Colonic mucosa (tissue), 4 donors: Measurements from ENCODE around the gene PLRG1. TPM values are rescaled to one million over a fixed set of nuclear protein-coding genes. Genes with fewer than 3 reads are reported as not detected.

ENCODE experiments used
- DNase-seq: peaks from one replicate; pipeline ENCODE4 v3.0.0-alpha.2; 2020
- H3K27ac ChIP-seq: fragments of 200-600 bp; one replicate; pipeline ENCODE4 v1.8.0; 2021
- H3K27me3 ChIP-seq: fragments of 200-600 bp; one replicate; pipeline ENCODE4 v1.8.0; 2021
- H3K36me3 ChIP-seq: fragments of 200-600 bp; one replicate; pipeline ENCODE4 v1.8.0; 2021
- H3K4me1 ChIP-seq: fragments of 200-600 bp; one replicate; pipeline ENCODE4 v1.8.0; 2021; ENCODE audit warnings: mild to moderate bottlenecking
- H3K4me3 ChIP-seq: fragments of 200-600 bp; one replicate; pipeline ENCODE4 v1.8.0; 2021
- H3K9ac ChIP-seq, 2 donors: one replicate each; pipeline ENCODE4 v1.7.0; 2013; ENCODE audit warnings: control low read depth in 2 of 2, low read depth in 2 of 2, low read length in 2 of 2
- H3K9me3 ChIP-seq: fragments of 200-600 bp; one replicate; pipeline ENCODE4 v1.8.0; 2021
- intact Hi-C: fragments of 100-400 bp; cut with DNase I; formaldehyde crosslinking; loops from one replicate; pipeline ENCODE4 v1.14.1; 2022
- total RNA-seq, 2 donors: library from RNA; stranded (reverse); fragmentation: NEBNext Ultra II Directional in 1 of 2; extraction: Animal tissue kit (Norgen Biotek cat#: 25700) in 1 of 2; gene quantifications; one replicate each; pipeline ENCODE4 v1.2.1, GENCODE V29; 2021
- TF ChIP-seq, protein P1 (sequence below): fragments of 200-600 bp; IDR thresholded peaks from one replicate; pipeline ENCODE4 v1.8.0; 2022; ENCODE audit warnings: antibody characterized with exemption, mild to moderate bottlenecking
- donor health status: healthy.
- donor health status: DM: no; HTN: no; CAD: no.
- donor health status: DM: no; HTN: no; CAD: no.

The PLRG1 gene
- total RNA-seq, 2 donors from 2014 or later = 60.4 to 74.3 TPM

DNA sequence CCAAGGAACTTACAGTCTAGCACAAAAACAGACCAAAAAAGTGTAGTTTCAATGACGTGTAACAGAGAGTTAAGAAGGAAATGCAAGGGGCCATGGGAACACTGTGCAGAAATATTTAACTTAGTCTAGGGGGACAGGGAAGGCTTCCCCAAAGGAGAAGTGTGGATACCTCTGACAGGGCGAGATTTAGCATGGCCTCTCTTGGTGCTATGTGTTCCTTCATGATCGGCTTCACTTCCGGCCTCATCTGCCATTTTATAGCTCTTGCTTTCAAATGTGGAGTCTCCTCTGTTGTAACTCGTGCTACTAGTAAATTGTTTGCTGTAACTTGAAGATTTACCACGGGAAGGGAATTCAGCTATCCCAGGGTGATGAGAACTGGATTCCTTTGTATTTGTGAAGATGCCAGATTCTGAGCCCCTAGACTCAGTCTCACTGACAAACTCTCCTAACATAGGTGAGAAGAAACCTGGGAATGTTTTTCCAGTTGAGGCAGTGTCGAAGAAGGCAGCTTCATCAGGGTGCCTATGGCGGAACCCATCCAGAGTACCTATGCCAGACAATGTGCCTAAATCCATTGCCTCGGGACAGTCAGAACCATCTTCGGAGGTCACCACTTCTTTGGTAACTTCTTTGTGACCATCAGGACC is 35.3 kb upstream of the PLRG1 start:
- Histone ChIP-seq H3K4me1 (no peaks in the 10 kb centered on the region), H3K27me3 (no peaks in the 10 kb centered on the region), H3K36me3 (no peaks in the 10 kb centered on the region), H3K9me3 (no peaks in the 10 kb centered on the region), H3K4me3 (no peak overlapping the region), H3K27ac (no peak overlapping the region), H3K9ac (no peak overlapping the region)
- TF ChIP-seq, protein P1, sequence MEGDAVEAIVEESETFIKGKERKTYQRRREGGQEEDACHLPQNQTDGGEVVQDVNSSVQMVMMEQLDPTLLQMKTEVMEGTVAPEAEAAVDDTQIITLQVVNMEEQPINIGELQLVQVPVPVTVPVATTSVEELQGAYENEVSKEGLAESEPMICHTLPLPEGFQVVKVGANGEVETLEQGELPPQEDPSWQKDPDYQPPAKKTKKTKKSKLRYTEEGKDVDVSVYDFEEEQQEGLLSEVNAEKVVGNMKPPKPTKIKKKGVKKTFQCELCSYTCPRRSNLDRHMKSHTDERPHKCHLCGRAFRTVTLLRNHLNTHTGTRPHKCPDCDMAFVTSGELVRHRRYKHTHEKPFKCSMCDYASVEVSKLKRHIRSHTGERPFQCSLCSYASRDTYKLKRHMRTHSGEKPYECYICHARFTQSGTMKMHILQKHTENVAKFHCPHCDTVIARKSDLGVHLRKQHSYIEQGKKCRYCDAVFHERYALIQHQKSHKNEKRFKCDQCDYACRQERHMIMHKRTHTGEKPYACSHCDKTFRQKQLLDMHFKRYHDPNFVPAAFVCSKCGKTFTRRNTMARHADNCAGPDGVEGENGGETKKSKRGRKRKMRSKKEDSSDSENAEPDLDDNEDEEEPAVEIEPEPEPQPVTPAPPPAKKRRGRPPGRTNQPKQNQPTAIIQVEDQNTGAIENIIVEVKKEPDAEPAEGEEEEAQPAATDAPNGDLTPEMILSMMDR = no peak
- intact Hi-C loops = no loop called here
- DNase-seq = no peak

DNA sequence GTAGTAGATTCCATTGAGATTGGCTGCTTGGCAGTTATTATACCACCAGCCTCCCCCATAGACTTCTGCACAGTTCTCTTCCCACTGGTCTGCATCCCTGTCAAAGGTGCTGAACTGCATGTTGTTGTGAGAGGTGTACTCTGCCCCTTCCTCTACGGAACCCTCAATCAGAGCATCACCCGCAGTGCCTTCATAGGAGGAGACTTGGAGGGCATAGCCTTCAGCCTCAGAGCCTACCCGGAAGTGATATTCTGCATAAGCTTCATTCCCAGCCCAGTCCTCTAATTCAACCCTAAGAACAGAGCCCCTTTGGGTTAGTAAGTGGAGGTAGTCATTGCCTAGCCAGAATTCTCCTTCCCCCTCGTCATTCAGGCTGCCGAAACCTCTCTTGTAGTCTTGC is 34.1 kb upstream of the PLRG1 start:
- Histone ChIP-seq H3K9ac (no peak overlapping the region), H3K4me3 (no peak overlapping the region), H3K27ac (no peak overlapping the region), H3K9me3 (no peaks in the 10 kb centered on the region), H3K36me3 (no peaks in the 10 kb centered on the region), H3K4me1 (no peaks in the 10 kb centered on the region), H3K27me3 (no peaks in the 10 kb centered on the region)
- TF ChIP-seq, protein P1 = no peak
- intact Hi-C loops = no loop called here
- DNase-seq = no peak

DNA sequence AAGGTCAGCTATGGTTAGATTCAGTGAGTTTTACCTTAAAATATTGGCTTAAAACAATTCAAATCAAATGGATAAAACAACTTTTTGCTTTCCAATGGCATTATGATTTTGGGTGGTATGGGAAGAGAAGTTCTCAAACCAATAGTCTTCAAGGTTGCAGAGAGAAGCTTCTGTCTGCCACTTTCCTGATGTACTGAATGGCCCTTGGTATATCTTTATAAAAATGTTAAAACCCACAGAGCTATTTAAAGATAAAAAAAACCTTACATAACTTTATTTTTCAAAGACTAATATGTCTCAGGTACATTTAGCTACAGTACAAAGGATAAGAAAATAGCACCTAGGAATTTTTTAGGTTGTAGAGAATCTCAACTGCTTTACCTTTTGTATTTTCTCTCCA is 33.5 kb upstream of the PLRG1 start:
- intact Hi-C loops = no loop called here
- Histone ChIP-seq H3K27me3 (no peaks in the 10 kb centered on the region), H3K4me1 (no peaks in the 10 kb centered on the region), H3K4me3 (no peak overlapping the region), H3K9ac (no peak overlapping the region), H3K9me3 (no peaks in the 10 kb centered on the region), H3K36me3 (no peaks in the 10 kb centered on the region), H3K27ac (no peak overlapping the region)
- no peak for DNase-seq
- TF ChIP-seq, protein P1 = no peak

DNA sequence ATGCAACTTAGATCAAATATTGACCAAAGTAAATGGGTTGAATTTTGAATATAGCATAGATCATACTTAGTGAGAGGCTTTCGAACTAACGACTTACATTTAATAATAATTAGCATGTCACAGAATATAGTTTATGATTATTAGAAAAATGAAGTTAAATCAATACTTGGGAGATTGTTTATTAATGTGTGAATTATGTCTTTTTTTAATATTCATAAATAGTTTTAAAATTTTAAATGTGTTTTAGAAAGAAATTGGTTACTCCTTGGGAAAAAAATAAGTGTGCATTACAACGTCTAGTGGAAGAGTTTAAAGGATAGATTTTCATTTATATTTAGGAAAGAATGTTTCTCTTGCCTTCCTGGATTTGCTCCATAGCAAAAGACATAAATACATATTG is 33.0 kb upstream of the PLRG1 start:
- H3K27me3 ChIP-seq = no peaks in the 10 kb centered on the region
- H3K36me3 ChIP-seq = no peaks in the 10 kb centered on the region
- TF ChIP-seq, protein P1 = no peak
- H3K9me3 ChIP-seq = no peaks in the 10 kb centered on the region
- H3K27ac ChIP-seq = no peak overlapping the region
- DNase-seq = no peak
- intact Hi-C loops = no loop called here
- H3K4me1 ChIP-seq = no peaks in the 10 kb centered on the region
- H3K9ac ChIP-seq = no peak overlapping the region
- H3K4me3 ChIP-seq = no peak overlapping the region

DNA sequence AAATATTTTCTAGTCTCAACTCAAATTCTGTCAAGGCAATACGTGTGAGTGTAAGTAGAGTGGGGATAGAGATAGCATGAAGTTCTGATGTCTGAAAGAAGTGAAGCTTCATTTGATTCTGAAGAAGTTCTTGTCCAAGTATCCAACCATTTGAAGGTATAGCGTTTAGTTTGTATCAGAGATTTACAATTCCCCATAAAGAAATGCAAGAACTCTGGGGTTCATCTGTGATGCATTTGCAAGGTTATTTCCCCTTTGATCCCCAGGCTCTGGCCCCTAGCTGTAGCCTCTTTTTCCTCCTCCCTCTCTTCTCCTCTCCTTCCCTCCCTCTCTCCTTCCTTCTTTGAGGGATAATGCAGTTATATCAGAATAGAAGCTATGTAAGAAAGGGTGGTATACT is 32.5 kb upstream of the PLRG1 start:
- H3K4me3 ChIP-seq = no peak overlapping the region
- TF ChIP-seq, protein P1 = no peak
- H3K36me3 ChIP-seq = no peaks in the 10 kb centered on the region
- H3K4me1 ChIP-seq = no peaks in the 10 kb centered on the region
- H3K27ac ChIP-seq = no peak overlapping the region
- intact Hi-C loops = no loop called here
- no peak overlapping the region for H3K9ac ChIP-seq
- no peak for DNase-seq
- H3K27me3 ChIP-seq = no peaks in the 10 kb centered on the region
- H3K9me3 ChIP-seq = no peaks in the 10 kb centered on the region
